GM18508 (cell line): ENCODE measurements around the gene RCBTB2.

Experiments
- ATAC-seq: cut with Tn5 transposase; IDR thresholded peaks from one replicate; pipeline ENCODE4 v1.9.1; 2021; ENCODE audit warnings: moderate number of reproducible peaks; ENCODE audit not compliant: insufficient read depth, unreplicated experiment

Gene RCBTB2

GRCh38 chr13:48500652-48501197, 32.2 kb downstream of the RCBTB2 start:
- no peak for ATAC-seq

- ATAC-seq, result no peak
These were observed 35.2 kb downstream of the RCBTB2 start for GRCh38 chr13:48497669-48498068.

DNA sequence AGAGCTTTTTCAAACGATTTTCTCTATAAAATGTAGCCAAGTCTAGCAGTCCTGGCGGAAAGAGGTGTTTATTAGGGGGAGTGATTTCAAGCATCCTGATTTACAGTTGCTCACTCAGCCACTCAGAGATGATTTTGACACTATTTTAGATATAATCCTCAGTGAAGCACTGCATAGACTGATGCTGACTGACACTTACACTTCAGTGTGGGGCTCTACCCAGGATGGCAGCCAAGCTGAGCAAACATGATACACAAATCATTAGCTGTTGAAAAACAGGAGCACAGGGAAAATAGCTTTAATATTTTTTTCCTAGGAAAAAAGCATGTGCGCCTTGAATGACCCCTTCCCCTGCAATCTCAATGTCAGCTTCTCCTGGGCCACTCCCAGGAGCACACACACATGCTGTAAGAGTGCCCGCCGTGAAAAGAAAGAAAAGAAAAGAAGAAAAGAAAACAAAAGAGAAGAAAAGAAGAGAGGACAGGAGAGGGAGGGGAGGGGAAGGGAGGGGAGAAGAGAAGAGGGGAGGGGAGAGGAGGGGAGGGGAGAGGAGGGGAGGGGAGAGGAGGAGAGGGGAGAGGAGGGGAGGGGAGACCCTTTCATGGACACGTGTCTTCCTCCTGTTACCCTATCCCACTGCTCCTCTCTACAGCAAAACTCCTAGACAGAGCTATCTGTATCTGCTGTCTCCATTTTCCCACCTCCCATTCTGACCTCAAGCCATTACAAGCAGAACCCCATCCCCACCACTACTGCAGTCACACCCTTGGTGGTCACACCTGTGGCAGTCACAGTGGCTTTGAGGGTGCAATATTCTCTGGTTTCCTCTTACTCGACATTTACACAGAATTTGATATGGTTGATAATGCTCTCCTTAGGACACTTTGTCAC, 36.4 kb downstream of the RCBTB2 start:
- ATAC-seq, result no peak

DNA sequence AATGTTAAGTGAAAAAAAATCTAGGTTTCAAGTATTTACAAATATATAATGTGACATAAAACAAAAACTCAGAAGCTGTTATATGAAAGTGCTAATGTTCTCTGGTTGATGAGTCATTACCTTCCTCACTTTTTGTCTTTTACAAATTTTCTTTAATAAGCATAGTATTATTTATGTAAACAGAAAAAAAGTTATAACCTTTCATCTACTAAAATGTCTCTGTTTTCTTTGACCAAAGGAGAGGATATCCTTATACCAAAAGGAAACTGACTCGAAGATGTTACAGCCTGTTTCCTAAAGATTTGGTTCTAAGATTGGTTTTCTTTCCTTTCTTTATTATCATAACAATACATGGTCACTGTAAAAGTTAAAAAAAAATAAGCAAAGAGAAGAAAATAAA, 38.0 kb downstream of the RCBTB2 start:
- ATAC-seq, result no peak

- ATAC-seq, result no peak
These were observed 39.0 kb downstream of the RCBTB2 start for GRCh38 chr13:48493851-48494250.

GRCh38 chr13:48493066-48493765, 39.7 kb downstream of the RCBTB2 start:
- ATAC-seq, result no peak

- ATAC-seq, result peak; percentile 58
These were observed 40.3 kb downstream of the RCBTB2 start for GRCh38 chr13:48492470-48493065.

DNA sequence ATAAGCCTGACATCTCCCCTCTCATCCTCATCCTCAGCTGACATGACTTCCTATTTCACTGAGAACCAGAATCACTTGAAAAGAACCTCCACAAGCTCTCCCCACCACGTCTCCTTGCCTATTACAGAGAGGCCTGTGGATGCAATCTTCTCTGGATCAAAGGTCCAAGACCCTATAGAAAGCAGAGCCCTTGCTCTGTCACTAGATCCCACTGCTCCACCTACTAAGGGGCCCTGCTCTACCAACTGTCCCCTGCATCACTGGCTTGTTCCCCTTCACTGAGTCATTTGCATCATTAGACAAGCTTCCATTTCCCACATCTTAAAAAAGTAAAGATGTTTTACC, 40.8 kb downstream of the RCBTB2 start:
- peak; percentile 26 for ATAC-seq

DNA sequence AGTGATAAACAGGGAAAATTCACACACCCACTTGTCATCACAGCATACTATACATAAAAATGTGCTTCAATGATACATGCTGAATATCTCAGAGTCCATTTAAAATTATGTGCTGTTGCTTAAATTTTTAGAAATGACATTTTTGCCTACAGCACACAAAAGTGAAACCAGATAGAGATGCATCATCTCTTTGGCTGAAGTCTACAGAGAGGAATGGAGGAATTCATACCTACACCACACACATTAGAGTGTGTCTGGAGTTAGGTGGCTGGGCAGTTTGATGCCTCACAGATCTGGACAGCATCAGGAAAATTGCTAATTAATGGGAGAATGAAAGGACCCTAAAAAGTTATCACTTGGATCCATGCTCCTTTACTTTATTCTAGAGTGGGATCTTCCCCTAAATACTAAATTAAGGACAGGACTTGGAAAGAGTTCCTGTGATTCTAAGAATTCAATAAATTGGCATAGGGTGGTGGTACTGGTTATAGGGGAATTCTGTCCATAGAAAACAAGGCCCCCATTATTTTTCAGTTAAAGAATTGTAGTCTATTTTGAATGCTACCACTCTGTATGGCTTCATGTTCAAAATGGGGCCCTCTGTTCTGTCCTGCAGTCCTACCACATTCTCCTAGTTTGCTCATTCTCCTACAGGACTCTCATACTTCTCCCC, 41.3 kb downstream of the RCBTB2 start:
- ATAC-seq, result no peak

GRCh38 chr13:48490241-48490640, 42.6 kb downstream of the RCBTB2 start:
- ATAC-seq, result no peak

DNA sequence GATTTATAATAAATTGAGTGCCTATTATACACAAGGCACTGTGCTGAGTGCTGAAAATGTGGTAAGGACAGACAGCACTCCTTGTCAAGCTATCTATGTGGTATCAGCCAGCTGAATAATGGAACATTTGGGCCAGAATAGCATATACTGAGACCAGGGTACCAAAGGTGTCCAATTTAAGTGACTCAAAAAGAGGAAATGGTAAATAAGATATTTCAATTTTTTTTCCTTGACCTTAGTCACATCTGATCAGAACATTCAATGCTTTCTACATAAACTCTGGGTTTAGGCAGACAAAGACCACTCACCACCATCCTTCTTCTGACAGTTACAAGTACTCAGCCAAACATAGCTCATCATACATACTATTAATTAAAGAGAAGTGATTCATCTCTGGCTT, 43.2 kb downstream of the RCBTB2 start:
- no peak for ATAC-seq

- no peak for ATAC-seq
These were observed 43.9 kb downstream of the RCBTB2 start for GRCh38 chr13:48488995-48489394.

GRCh38 chr13:48487968-48488367, 44.9 kb downstream of the RCBTB2 start:
- no peak for ATAC-seq

GRCh38 chr13:48486836-48487235, 46.0 kb downstream of the RCBTB2 start:
- ATAC-seq, result no peak

- no peak for ATAC-seq
These were observed 46.5 kb downstream of the RCBTB2 start for GRCh38 chr13:48486362-48486761.

GRCh38 chr13:48485432-48485831, 47.4 kb downstream of the RCBTB2 start:
- no peak for ATAC-seq

DNA sequence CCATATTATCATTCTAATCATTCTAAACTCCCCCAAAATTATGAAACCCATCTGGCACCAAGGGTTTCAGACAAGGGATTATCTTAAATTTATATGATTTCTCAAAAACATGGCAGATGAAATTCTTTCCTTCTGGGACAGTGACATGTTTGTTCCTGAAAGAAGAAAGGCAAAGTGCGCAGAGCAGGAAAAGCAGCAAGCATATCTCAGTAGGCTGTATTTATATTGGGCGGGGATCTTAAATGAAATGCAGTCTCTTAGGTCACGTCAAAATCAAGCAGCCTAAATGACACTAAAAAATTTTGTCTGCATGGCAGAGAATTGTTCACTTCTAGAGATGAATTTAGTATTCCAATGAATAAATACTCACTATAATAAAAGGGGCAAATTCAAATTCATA, 49.3 kb downstream of the RCBTB2 start:
- ATAC-seq, result no peak

DNA sequence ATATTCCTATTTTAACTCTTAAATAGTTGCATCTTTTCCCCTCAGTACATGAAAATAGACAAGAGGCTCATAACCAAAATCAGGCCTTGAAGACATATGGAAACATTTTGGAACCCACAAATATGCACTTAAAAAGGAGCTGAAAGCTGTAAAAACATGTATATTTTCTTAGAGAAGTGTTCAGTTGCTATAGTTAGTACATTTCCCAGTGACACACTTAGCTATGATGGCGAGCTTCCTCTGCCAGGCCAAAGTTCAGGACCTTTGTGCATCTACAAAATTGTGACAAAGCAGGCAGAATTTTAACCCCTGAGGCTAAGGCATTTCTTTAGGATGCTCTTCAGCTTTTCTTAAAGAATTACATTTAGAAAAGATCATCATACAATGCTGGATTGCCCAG, 54.5 kb downstream of the RCBTB2 start:
- ATAC-seq, result no peak

- ATAC-seq, result no peak
These were observed 55.6 kb downstream of the RCBTB2 start for GRCh38 chr13:48477191-48477855.

GRCh38 chr13:48476686-48477085, 56.2 kb downstream of the RCBTB2 start:
- ATAC-seq, result no peak
